ENCODE results near the gene DOCK4. TPM values are rescaled to one million over a fixed set of nuclear protein-coding genes. Genes with fewer than 3 reads are reported as not detected.
"Not testable (repeated sequence)": the region's sequence is repeated elsewhere in the genome, so short reads cannot be mapped to it uniquely, and the experiment has no call there.

The DOCK4 gene
- total RNA-seq, 4 donors from 2014 or later, result 12.7 to 28.4 (median 19.5) TPM

DNA sequence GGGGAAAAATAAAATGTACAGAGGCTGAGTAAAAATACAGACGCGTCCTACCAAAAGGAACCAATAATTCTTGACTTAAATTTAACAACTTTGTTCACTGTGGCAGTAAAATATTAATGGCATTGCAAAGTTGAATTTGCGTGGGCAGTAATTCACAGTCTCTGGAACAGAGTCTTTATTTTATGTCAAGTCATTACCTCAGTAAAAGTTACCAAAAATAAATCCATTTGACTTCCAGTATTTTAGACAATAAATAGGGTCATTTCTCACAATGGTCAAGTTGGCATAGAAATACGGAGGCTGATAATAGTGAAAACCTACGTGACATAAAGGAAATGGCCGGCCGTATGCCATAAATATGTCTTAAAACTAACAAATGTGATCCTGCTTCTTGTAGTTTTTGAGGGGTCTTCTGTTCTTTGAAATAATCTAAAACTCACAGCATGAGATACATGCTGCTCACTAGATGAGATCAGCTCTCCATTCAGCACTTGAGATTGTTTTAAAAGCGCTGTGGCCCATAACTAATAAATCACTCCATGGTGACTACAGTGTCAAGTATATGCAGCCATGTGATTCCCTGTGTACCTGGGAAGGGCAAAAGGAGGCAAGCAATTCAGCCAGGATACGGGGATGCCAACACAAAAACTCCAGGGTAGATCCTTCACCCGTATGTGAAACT, 75.3 kb downstream of the DOCK4 start:
- intact Hi-C loops (cut with DNase I; ENCODE audit: low total_unique reads) (no loop called here), in situ Hi-C loops (cut with MboI; ENCODE audit: low pct_ligation_motif_present in 1 of 4, low pct_unique_long_range_greater_than_20kb in 1 of 4, low sequenced_read_pairs in 3 of 4) (no loop called here)
- no peak for TF ChIP-seq POLR2A (IDR thresholded peaks at IDR 0.05)
- no peak for TF ChIP-seq EP300 (IDR thresholded peaks at IDR 0.05; ENCODE audit: low read depth)
- TF ChIP-seq, protein P1, sequence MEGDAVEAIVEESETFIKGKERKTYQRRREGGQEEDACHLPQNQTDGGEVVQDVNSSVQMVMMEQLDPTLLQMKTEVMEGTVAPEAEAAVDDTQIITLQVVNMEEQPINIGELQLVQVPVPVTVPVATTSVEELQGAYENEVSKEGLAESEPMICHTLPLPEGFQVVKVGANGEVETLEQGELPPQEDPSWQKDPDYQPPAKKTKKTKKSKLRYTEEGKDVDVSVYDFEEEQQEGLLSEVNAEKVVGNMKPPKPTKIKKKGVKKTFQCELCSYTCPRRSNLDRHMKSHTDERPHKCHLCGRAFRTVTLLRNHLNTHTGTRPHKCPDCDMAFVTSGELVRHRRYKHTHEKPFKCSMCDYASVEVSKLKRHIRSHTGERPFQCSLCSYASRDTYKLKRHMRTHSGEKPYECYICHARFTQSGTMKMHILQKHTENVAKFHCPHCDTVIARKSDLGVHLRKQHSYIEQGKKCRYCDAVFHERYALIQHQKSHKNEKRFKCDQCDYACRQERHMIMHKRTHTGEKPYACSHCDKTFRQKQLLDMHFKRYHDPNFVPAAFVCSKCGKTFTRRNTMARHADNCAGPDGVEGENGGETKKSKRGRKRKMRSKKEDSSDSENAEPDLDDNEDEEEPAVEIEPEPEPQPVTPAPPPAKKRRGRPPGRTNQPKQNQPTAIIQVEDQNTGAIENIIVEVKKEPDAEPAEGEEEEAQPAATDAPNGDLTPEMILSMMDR (IDR thresholded peaks at IDR 0.05), result no peak
- no peak for TF ChIP-seq POLR2AphosphoS5 (IDR thresholded peaks at IDR 0.05)
- Histone ChIP-seq H3K27me3 (no peaks in the 10 kb centered on the region), H3K4me3 (no peak overlapping the region), H3K36me3 (no peaks in the 10 kb centered on the region), H3K9me3 (no peaks in the 10 kb centered on the region), H3K4me1 (peaks cover 0 to 7% (median 2%) of the 10 kb centered on the region in 4 donors), H3K27ac (no peak overlapping the region)
- no peak for DNase-seq
- WGBS, 2 donors (ENCODE audit: low coverage in 1 of 2), result 85 to 87% methylated on average over 10 of the region's 10 CpGs

- DNase-seq, result no peak
- in situ Hi-C loops (cut with MboI; ENCODE audit: low pct_ligation_motif_present in 1 of 4, low pct_unique_long_range_greater_than_20kb in 1 of 4, low sequenced_read_pairs in 3 of 4) (no loop called here), intact Hi-C loops (cut with DNase I; ENCODE audit: low total_unique reads) (no loop called here)
- peaks cover 0 to 5% (median 2%) of the 10 kb centered on the region in 4 donors for H3K4me1 ChIP-seq
- 69% methylated on average over 5 of the region's 5 CpGs; no CpG with 5 or more reads in 1 of the 2 donors for WGBS, 2 donors (ENCODE audit: low coverage in 1 of 2)
- TF ChIP-seq, protein P1 (IDR thresholded peaks at IDR 0.05), result no peak
- no peaks in the 10 kb centered on the region for H3K27me3 ChIP-seq
- H3K4me3 ChIP-seq, result no peak overlapping the region
- H3K9me3 ChIP-seq, result no peaks in the 10 kb centered on the region
- no peaks in the 10 kb centered on the region for H3K36me3 ChIP-seq
- H3K27ac ChIP-seq, result no peak overlapping the region
Observed at GRCh38 chr7:112129655-112130323, 76.4 kb downstream of the DOCK4 start.

DNA sequence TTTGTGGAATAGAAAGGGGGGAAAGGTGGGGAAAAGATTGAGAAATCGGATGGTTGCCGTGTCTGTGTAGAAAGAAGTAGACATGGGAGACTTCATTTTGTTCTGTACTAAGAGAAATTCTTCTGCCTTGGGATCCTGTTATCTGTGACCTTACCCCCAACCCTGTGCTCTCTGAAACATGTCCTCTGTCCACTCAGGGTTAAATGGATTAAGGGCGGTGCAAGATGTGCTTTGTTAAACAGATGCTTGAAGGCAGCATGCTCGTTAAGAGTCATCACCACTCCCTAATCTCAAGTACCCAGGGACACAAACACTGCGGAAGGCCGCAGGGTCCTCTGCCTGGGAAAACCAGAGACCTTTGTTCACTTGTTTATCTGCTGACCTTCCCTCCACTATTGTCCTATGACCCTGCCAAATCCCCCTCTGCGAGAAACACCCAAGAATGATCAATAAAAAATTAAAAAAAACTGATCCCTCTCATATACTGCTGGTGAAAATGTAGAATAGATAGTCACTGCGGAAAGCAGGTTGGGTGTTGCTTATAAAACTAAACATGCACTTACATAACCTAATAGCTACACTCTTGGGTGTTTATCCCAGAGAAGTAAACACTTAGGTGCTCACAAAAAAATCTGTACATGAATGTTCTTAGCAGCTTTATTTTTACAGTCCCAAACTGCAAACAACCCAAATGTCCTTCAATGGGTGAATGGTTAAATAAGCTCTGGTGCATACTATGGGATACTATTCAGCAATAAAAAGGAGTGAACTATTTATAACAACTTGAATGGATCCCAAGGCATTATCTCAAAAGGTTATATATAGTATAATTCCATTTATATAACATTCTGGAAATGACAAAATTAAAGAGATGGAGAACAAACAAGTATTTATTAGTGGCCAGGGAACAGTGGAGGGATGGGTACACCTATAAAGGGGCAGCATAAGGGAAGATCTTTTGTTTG, 77.5 kb downstream of the DOCK4 start:
- WGBS, 2 donors (ENCODE audit: low coverage in 1 of 2), result 65 to 82% methylated on average over 2 to 8 of the region's 8 CpGs

DNA sequence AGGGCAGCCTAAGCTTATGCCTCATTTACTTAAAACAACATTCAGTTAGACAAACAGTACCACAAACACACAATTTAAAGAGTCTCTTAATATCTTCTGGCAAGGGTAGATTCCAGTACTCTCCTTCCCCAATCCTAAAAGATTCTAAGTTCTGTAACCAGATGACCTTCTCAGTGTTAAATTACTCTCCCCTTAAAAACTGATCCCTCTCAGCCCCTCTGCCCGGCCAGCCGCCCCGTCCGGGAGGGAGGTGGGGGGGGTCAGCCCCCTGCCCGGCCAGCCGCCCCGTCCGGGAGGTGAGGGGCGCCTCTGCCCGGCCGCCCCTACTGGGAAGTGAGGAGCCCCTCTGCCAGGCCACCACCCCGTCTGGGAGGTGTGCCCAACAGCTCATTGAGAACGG, 78.2 kb downstream of the DOCK4 start:
- intact Hi-C loops (cut with DNase I; ENCODE audit: low total_unique reads); DNase-seq; H3K4me3 ChIP-seq; H3K9me3 ChIP-seq; H3K27ac ChIP-seq; H3K4me1 ChIP-seq; H3K27me3 ChIP-seq; in situ Hi-C loops (cut with MboI; ENCODE audit: low pct_ligation_motif_present in 1 of 4, low pct_unique_long_range_greater_than_20kb in 1 of 4, low sequenced_read_pairs in 3 of 4); H3K36me3 ChIP-seq: not testable (repeated sequence)
- 98% methylated on average over 13 of the region's 13 CpGs; no CpG with 5 or more reads in 1 of the 2 donors for WGBS, 2 donors (ENCODE audit: low coverage in 1 of 2)

More for the DNA sequence above, 77.5 kb downstream of the DOCK4 start:
- in situ Hi-C loops (cut with MboI; ENCODE audit: low pct_ligation_motif_present in 1 of 4, low pct_unique_long_range_greater_than_20kb in 1 of 4, low sequenced_read_pairs in 3 of 4); H3K27me3 ChIP-seq; H3K4me3 ChIP-seq; H3K27ac ChIP-seq; DNase-seq; intact Hi-C loops (cut with DNase I; ENCODE audit: low total_unique reads); H3K4me1 ChIP-seq; H3K9me3 ChIP-seq; H3K36me3 ChIP-seq: not testable (repeated sequence)

- 91 to 94% methylated on average over 2 of the region's 2 CpGs for WGBS, 2 donors (ENCODE audit: low coverage in 1 of 2)
- no peak overlapping the region for H3K4me3 ChIP-seq
- in situ Hi-C loops (cut with MboI; ENCODE audit: low pct_ligation_motif_present in 1 of 4, low pct_unique_long_range_greater_than_20kb in 1 of 4, low sequenced_read_pairs in 3 of 4) (no loop called here), intact Hi-C loops (cut with DNase I; ENCODE audit: low total_unique reads) (no loop called here)
- no peaks in the 10 kb centered on the region for H3K36me3 ChIP-seq
- no peaks in the 10 kb centered on the region for H3K9me3 ChIP-seq
- TF ChIP-seq, protein P1 (IDR thresholded peaks at IDR 0.05), result no peak
- TF ChIP-seq POLR2A (IDR thresholded peaks at IDR 0.05) (no peak), POLR2AphosphoS5 (IDR thresholded peaks at IDR 0.05) (no peak), EP300 (IDR thresholded peaks at IDR 0.05; ENCODE audit: low read depth) (no peak)
- DNase-seq, result no peak
- peaks cover 0 to 5% (median 1%) of the 10 kb centered on the region in 4 donors for H3K4me1 ChIP-seq
- H3K27ac ChIP-seq, result no peak overlapping the region
- H3K27me3 ChIP-seq, result no peaks in the 10 kb centered on the region
Observed at GRCh38 chr7:112125250-112125649, 80.9 kb downstream of the DOCK4 start.
